ENCODE data around the gene MLLT11. TPM values are rescaled to one million over a fixed set of nuclear protein-coding genes. Genes with fewer than 3 reads are reported as not detected.

Gene MLLT11
- total RNA-seq, 1 experiment from 2014 or later, result 16.4 TPM

GRCh38 chr1:151085953-151086559 lies 25.9 kb downstream of the MLLT11 start:
- peaks cover 5% of the 10 kb centered on the region for H3K4me1 Mint-ChIP-seq
- H3K36me3 Mint-ChIP-seq, result no peaks in the 10 kb centered on the region
- POLR2A ChIA-PET, result no interaction called here
- TF ChIP-seq HMGA2 (CRISPR knock-in tag; IDR thresholded peaks at IDR 0.05), result no peak
- no peak for TF ChIP-seq NR3C1 (CRISPR knock-in tag; conservative IDR thresholded peaks at IDR 0.05; ENCODE audit: low read depth)
- TF ChIP-seq, protein P1, sequence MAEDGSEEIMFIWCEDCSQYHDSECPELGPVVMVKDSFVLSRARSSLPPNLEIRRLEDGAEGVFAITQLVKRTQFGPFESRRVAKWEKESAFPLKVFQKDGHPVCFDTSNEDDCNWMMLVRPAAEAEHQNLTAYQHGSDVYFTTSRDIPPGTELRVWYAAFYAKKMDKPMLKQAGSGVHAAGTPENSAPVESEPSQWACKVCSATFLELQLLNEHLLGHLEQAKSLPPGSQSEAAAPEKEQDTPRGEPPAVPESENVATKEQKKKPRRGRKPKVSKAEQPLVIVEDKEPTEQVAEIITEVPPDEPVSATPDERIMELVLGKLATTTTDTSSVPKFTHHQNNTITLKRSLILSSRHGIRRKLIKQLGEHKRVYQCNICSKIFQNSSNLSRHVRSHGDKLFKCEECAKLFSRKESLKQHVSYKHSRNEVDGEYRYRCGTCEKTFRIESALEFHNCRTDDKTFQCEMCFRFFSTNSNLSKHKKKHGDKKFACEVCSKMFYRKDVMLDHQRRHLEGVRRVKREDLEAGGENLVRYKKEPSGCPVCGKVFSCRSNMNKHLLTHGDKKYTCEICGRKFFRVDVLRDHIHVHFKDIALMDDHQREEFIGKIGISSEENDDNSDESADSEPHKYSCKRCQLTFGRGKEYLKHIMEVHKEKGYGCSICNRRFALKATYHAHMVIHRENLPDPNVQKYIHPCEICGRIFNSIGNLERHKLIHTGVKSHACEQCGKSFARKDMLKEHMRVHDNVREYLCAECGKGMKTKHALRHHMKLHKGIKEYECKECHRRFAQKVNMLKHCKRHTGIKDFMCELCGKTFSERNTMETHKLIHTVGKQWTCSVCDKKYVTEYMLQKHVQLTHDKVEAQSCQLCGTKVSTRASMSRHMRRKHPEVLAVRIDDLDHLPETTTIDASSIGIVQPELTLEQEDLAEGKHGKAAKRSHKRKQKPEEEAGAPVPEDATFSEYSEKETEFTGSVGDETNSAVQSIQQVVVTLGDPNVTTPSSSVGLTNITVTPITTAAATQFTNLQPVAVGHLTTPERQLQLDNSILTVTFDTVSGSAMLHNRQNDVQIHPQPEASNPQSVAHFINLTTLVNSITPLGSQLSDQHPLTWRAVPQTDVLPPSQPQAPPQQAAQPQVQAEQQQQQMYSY (CRISPR knock-in tag; IDR thresholded peaks at IDR 0.05), result no peak
- TF ChIP-seq ATF6 (CRISPR knock-in tag; IDR thresholded peaks at IDR 0.05), result no peak
- TF ChIP-seq SOX15 (CRISPR knock-in tag; IDR thresholded peaks at IDR 0.05), result no peak
- no peak for TF ChIP-seq ESRRA (CRISPR knock-in tag; IDR thresholded peaks at IDR 0.05; ENCODE audit: borderline replicate concordance)
- TF ChIP-seq MLX (CRISPR knock-in tag; IDR thresholded peaks at IDR 0.05), result no peak
- no peak for TF ChIP-seq GABPB1 (CRISPR knock-in tag; IDR thresholded peaks at IDR 0.05)
- no peak for TF ChIP-seq IRF2 (CRISPR knock-in tag; IDR thresholded peaks at IDR 0.05; ENCODE audit: borderline replicate concordance, low read depth)
- no peak for TF ChIP-seq MXD4 (CRISPR knock-in tag; IDR thresholded peaks at IDR 0.05; ENCODE audit: borderline replicate concordance)
- TF ChIP-seq CREB1 (CRISPR knock-in tag; IDR thresholded peaks at IDR 0.05), result no peak
- TF ChIP-seq, protein P2, sequence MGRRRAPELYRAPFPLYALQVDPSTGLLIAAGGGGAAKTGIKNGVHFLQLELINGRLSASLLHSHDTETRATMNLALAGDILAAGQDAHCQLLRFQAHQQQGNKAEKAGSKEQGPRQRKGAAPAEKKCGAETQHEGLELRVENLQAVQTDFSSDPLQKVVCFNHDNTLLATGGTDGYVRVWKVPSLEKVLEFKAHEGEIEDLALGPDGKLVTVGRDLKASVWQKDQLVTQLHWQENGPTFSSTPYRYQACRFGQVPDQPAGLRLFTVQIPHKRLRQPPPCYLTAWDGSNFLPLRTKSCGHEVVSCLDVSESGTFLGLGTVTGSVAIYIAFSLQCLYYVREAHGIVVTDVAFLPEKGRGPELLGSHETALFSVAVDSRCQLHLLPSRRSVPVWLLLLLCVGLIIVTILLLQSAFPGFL (CRISPR knock-in tag; IDR thresholded peaks at IDR 0.05; ENCODE audit: borderline replicate concordance), result no peak
- no peak for TF ChIP-seq ELF4 (CRISPR knock-in tag; IDR thresholded peaks at IDR 0.05; ENCODE audit: low read depth)
- TF ChIP-seq ZNF532 (CRISPR knock-in tag; IDR thresholded peaks at IDR 0.05; ENCODE audit: borderline replicate concordance), result no peak
- no peak for TF ChIP-seq ZSCAN18 (CRISPR knock-in tag; IDR thresholded peaks at IDR 0.05)
- TF ChIP-seq RORB (CRISPR knock-in tag; IDR thresholded peaks at IDR 0.05), result no peak
- no peak for TF ChIP-seq PRRX2 (CRISPR knock-in tag; IDR thresholded peaks at IDR 0.05)
- TF ChIP-seq, protein P3, sequence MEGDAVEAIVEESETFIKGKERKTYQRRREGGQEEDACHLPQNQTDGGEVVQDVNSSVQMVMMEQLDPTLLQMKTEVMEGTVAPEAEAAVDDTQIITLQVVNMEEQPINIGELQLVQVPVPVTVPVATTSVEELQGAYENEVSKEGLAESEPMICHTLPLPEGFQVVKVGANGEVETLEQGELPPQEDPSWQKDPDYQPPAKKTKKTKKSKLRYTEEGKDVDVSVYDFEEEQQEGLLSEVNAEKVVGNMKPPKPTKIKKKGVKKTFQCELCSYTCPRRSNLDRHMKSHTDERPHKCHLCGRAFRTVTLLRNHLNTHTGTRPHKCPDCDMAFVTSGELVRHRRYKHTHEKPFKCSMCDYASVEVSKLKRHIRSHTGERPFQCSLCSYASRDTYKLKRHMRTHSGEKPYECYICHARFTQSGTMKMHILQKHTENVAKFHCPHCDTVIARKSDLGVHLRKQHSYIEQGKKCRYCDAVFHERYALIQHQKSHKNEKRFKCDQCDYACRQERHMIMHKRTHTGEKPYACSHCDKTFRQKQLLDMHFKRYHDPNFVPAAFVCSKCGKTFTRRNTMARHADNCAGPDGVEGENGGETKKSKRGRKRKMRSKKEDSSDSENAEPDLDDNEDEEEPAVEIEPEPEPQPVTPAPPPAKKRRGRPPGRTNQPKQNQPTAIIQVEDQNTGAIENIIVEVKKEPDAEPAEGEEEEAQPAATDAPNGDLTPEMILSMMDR (IDR thresholded peaks at IDR 0.05), result no peak
- TF ChIP-seq, protein P4, sequence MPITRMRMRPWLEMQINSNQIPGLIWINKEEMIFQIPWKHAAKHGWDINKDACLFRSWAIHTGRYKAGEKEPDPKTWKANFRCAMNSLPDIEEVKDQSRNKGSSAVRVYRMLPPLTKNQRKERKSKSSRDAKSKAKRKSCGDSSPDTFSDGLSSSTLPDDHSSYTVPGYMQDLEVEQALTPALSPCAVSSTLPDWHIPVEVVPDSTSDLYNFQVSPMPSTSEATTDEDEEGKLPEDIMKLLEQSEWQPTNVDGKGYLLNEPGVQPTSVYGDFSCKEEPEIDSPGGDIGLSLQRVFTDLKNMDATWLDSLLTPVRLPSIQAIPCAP (CRISPR knock-in tag; IDR thresholded peaks at IDR 0.05), result no peak
- no peak for TF ChIP-seq ZNF416 (CRISPR knock-in tag; IDR thresholded peaks at IDR 0.05)
- CTCF ChIA-PET, result interaction anchor here (0.6 to 3.0 kb wide), 6 partner anchors 10 to 73 kb away, joined by 3 to 20 read pairs (median 5); partner anchors contain the start of gene GABPB2
- no peak for DNase-seq (ENCODE audit: low spot score)
- H3K27me3 Mint-ChIP-seq (ENCODE audit: low read depth), result no peaks in the 10 kb centered on the region
- H3K4me3 Mint-ChIP-seq, result no peak overlapping the region
- H3K27ac Mint-ChIP-seq, result no peak overlapping the region
- no peak for ATAC-seq
- H3K9me3 Mint-ChIP-seq, result no peaks in the 10 kb centered on the region

Data from WTC11 (cell line).